ENCODE data around the gene PCDH9. TPM values are rescaled to one million over a fixed set of nuclear protein-coding genes. Genes with fewer than 3 reads are reported as not detected.

The PCDH9 gene
- total and polyA plus RNA-seq, 12 donors = 2.9 to 32.0 (median 15.4) TPM

DNA sequence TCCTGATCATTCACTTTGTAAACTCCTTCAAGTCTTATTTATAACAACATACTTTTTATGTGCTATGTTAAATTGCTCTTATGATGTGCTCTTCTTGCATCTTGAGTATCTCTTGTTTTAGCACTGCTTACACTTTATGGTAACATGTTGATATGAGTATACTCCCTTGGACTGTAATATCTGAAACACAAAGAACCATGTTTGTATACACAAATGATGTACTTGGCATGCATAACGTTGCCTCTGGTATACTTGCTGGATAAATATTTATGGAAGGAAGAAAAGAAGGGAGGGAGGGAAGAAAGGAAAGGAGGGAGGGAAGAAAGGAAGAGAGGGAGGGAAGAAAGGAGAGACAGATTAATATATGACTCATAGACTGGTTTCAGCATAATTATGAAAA, 333.2 kb downstream of the PCDH9 start:
- H3K9me3 ChIP-seq = no peaks in the 10 kb centered on the region
- no peak for DNase-seq
- intact Hi-C loops (cut with DNase I) = loop anchor here in 1 of 10 donors (10.0 kb wide), 1 partner anchor 98 kb away; no protein-coding TSS in a partner anchor
- no peaks in the 10 kb centered on the region for H3K4me1 ChIP-seq
- H3K27ac ChIP-seq = no peak overlapping the region
- no peaks in the 10 kb centered on the region for H3K36me3 ChIP-seq
- 39 to 42% methylated on average over 1 of the region's 1 CpG for WGBS, 2 donors
- H3K4me3 ChIP-seq = no peak overlapping the region
- no peak for ATAC-seq
- no peaks in the 10 kb centered on the region for H3K27me3 ChIP-seq
- TF ChIP-seq, protein P1, sequence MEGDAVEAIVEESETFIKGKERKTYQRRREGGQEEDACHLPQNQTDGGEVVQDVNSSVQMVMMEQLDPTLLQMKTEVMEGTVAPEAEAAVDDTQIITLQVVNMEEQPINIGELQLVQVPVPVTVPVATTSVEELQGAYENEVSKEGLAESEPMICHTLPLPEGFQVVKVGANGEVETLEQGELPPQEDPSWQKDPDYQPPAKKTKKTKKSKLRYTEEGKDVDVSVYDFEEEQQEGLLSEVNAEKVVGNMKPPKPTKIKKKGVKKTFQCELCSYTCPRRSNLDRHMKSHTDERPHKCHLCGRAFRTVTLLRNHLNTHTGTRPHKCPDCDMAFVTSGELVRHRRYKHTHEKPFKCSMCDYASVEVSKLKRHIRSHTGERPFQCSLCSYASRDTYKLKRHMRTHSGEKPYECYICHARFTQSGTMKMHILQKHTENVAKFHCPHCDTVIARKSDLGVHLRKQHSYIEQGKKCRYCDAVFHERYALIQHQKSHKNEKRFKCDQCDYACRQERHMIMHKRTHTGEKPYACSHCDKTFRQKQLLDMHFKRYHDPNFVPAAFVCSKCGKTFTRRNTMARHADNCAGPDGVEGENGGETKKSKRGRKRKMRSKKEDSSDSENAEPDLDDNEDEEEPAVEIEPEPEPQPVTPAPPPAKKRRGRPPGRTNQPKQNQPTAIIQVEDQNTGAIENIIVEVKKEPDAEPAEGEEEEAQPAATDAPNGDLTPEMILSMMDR (IDR thresholded peaks at IDR 0.05) = no peak

DNA sequence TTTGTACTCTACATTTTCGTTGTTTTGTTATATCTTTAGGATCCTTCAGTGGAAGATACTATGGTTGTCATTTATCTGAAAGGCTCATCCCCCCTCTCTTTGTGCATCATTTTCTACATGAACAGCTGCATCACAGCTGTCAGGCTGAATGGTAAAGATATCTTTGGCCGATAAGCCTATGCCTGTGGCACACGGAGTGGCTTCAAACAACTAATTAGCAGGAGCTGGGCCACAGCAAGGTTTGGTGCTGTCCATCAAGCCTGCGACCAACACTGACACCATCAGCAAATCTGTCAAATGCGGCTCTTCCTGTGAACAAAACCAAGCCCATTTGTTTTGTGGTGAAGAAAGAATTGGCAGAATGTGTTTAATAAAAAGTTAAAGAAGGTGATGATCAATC, 334.4 kb downstream of the PCDH9 start:
- intact Hi-C loops (cut with DNase I) = loop anchor here in 1 of 10 donors (10.0 kb wide), 1 partner anchor 99 kb away; no protein-coding TSS in a partner anchor
- ATAC-seq (no peak), DNase-seq (no peak)
- Histone ChIP-seq H3K27ac (no peak overlapping the region), H3K4me3 (no peak overlapping the region), H3K27me3 (no peaks in the 10 kb centered on the region), H3K36me3 (no peaks in the 10 kb centered on the region), H3K4me1 (no peaks in the 10 kb centered on the region), H3K9me3 (no peaks in the 10 kb centered on the region)
- TF ChIP-seq, protein P1 (IDR thresholded peaks at IDR 0.05) = no peak
- WGBS, 2 donors = 75 to 79% methylated on average over 5 of the region's 5 CpGs

DNA sequence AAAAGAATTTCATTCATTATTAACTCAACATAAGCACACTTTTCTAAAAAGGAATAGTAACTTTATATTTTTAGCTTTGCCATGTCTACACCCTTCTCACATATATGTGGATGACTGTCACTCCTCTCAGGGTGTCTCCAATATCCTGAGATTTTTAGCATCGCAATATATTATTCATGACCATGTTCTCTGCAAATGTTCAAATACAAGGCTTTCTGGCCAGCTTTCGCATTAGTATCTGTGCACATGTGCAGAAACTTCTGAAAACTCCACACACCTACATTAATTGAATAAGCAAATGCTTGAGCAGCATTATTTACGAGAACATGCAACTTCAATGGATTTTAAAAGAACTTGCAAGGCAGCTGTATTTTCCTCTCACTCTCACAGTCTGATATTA, 334.8 kb downstream of the PCDH9 start:
- intact Hi-C loops (cut with DNase I) = loop anchor here in 1 of 10 donors (10.0 kb wide), 1 partner anchor 99 kb away; no protein-coding TSS in a partner anchor
- no peaks in the 10 kb centered on the region for H3K27me3 ChIP-seq
- no peak for DNase-seq
- H3K4me3 ChIP-seq = no peak overlapping the region
- H3K27ac ChIP-seq = no peak overlapping the region
- ATAC-seq = no peak
- H3K4me1 ChIP-seq = no peaks in the 10 kb centered on the region
- no peaks in the 10 kb centered on the region for H3K36me3 ChIP-seq
- TF ChIP-seq, protein P1 (IDR thresholded peaks at IDR 0.05) = no peak
- H3K9me3 ChIP-seq = no peaks in the 10 kb centered on the region
- WGBS, 2 donors = 96 to 99% methylated on average over 3 of the region's 3 CpGs

DNA sequence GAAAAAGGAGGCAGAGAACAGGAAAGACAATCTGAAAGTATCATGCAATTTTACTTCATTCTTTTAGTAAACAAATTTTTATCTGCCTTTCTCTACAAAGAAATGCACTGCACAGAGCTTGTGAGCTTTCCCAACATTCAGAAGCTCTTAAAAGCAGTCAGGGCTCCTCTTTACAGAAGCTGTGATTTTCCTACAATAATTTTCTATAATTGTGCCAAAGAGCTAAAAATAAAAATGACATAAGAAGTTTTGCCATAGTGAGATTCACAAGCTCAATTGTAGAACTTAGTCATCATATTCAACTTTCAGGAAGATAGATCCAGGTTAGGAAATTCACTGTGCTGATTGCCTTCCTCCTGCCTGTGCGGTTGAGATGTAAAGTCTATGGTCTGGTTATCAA, 341.4 kb downstream of the PCDH9 start:
- H3K9me3 ChIP-seq = no peaks in the 10 kb centered on the region
- no peaks in the 10 kb centered on the region for H3K36me3 ChIP-seq
- TF ChIP-seq, protein P1 (IDR thresholded peaks at IDR 0.05) = no peak
- H3K27me3 ChIP-seq = no peaks in the 10 kb centered on the region
- 86 to 87% methylated on average over 1 of the region's 1 CpG for WGBS, 2 donors
- DNase-seq (no peak), ATAC-seq (no peak)
- H3K4me3 ChIP-seq = no peak overlapping the region
- H3K27ac ChIP-seq = no peak overlapping the region
- peaks cover 0 to 11% (median 0%) of the 10 kb centered on the region in 9 donors for H3K4me1 ChIP-seq
- intact Hi-C loops (cut with DNase I) = no loop called here
